Measurements from ENCODE around the gene UBR3.
"Not testable (repeated sequence)": the region's sequence is repeated elsewhere in the genome, so short reads cannot be mapped to it uniquely, and the experiment has no call there.

UBR3 gene

DNA sequence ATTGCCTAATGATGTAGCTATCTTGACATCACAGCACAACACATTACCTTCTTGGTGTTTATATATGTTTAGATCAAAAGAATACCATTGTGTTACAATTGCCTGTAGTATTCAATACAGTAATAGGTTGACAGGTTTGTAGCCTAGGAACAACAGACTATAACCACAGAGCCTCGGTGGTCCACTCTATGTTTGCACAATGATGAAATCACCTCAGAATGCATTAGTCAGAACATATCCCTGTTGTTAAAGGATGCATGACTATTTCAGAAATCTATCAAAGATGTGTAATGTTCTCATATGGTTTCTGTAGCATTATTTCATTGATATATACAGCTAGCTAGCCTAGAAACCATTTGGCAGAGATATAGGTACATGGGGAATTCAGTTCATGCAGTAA, 11.4 kb upstream of the UBR3 start:
- TF ChIP-seq, protein P1, sequence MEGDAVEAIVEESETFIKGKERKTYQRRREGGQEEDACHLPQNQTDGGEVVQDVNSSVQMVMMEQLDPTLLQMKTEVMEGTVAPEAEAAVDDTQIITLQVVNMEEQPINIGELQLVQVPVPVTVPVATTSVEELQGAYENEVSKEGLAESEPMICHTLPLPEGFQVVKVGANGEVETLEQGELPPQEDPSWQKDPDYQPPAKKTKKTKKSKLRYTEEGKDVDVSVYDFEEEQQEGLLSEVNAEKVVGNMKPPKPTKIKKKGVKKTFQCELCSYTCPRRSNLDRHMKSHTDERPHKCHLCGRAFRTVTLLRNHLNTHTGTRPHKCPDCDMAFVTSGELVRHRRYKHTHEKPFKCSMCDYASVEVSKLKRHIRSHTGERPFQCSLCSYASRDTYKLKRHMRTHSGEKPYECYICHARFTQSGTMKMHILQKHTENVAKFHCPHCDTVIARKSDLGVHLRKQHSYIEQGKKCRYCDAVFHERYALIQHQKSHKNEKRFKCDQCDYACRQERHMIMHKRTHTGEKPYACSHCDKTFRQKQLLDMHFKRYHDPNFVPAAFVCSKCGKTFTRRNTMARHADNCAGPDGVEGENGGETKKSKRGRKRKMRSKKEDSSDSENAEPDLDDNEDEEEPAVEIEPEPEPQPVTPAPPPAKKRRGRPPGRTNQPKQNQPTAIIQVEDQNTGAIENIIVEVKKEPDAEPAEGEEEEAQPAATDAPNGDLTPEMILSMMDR (IDR thresholded peaks at IDR 0.05; ENCODE audit: insufficient read depth, missing control alignments) = no peak
- DNase-seq (ENCODE audit: insufficient read length, low spot score) (no peak), FAIRE-seq (no peak)

DNA sequence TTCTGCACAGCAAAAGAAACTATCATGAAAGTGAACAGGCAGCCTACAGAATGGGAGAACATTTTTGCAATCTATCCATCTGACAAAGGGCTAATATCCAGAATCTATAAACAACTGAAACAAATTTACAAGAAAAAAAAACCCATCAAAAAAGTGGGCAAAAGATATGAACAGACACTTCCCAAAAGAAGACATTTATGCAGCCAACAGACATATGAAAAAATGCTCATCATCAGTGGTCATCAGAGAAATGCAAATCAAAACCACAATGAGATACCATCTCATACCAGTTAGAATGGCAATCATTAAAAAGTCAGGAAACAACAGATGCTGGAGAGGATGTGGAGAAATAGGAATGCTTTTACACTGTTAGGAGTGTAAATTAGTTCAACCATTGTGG, 10.3 kb upstream of the UBR3 start:
- FAIRE-seq; DNase-seq (ENCODE audit: insufficient read length, low spot score): not testable (repeated sequence)

DNA sequence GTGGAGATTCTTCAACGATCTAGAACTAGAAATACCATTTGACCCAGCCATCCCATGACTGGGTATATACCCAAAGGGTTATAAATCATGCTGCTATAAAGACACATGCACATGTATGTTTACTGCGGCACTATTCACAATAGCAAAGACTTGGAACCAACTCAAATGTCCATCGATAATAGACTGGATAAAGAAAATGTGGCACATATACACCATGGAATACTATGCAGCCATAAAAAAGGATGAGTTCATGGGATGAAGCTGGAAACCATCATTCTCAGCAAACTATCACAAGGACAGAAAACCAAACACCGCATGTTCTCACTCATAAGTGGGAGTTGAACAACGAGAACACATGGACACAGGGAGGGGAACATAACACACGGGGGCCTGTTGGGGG, 9.9 kb upstream of the UBR3 start:
- DNase-seq (ENCODE audit: insufficient read length, low spot score); FAIRE-seq: not testable (repeated sequence)

DNA sequence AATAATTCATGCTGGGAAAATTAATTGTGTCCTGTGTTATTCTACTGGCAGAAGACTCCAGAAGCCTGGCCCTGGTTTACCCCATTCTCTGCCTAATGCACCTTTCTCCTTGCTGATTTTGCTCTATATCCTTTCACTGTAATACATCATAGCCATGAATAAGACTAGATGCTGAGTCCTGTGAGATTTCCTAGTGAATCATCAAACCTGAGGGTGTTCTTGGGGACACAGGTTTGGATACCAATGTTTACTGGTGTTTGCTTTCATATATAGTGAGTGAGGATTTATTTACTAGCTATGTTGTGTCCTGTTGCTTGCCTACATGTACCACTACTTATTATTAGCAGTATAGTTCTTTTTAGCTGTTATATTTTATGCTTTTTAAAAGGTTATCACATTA, 9.0 kb upstream of the UBR3 start:
- DNase-seq (ENCODE audit: insufficient read length, low spot score) = no peak
- TF ChIP-seq, protein P1 (IDR thresholded peaks at IDR 0.05; ENCODE audit: insufficient read depth, missing control alignments) = no peak
- no peak for FAIRE-seq

DNA sequence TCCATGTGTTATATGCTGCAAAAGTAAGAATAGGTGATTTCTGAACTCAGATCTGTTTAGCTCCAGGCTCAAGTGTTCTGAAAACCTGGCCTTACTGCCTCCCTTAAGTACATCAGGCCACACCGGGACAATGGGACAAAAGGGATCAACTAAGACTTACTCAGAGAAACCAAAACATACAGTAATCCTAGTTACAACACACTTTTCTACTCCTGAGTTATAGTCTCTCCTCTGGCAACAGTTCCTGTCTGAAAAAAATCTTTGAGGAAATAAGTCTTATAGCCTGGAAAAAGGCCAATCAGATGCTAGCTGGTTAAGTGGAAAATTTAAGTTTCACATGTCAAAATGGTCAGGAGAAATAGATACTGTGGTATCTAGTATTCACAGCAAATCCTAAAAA, 8.1 kb upstream of the UBR3 start:
- DNase-seq (ENCODE audit: insufficient read length, low spot score) (no peak), FAIRE-seq (no peak)
- TF ChIP-seq, protein P1 (IDR thresholded peaks at IDR 0.05; ENCODE audit: insufficient read depth, missing control alignments) = no peak

DNA sequence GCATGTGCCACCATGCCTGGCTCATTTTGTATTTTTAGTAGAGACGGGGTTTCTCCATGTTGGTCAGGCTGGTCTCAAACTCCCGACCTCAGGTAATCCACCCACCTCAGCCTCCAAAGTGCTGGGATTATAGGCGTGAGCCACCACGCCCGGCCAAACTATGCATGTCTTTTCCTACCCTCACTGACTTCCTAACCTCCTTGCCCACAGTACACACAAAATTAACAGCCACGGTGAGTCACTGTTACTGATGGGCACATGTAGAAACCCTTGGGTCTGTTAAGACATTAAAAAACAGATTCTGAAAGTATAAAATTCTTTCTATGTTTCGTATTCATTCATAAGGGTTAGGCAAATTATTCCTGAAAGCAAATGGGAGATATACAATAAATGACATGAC, 7.2 kb upstream of the UBR3 start:
- not testable (repeated sequence) for DNase-seq (ENCODE audit: insufficient read length, low spot score); FAIRE-seq

DNA sequence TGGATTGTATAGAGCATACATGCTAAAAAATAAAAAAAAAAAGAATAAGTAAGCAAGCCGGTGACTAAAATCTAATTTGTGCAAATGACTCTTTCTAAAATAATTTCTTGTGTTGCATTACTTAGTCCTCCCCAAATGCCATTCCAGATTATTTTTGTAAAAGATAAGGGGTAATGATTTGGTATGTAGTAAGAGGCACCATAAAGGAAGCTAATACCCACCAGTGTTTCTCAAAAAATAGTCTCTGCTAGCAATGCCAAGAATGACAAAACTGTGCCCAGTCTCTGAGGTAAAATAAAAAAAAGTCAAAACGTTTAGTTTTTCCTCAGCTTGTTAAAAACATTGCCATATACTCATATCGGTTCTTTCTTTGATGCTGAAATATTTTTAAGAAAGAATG, 5.2 kb upstream of the UBR3 start:
- FAIRE-seq (no peak), DNase-seq (ENCODE audit: insufficient read length, low spot score) (no peak)
- TF ChIP-seq, protein P1 (IDR thresholded peaks at IDR 0.05; ENCODE audit: insufficient read depth, missing control alignments) = no peak

DNA sequence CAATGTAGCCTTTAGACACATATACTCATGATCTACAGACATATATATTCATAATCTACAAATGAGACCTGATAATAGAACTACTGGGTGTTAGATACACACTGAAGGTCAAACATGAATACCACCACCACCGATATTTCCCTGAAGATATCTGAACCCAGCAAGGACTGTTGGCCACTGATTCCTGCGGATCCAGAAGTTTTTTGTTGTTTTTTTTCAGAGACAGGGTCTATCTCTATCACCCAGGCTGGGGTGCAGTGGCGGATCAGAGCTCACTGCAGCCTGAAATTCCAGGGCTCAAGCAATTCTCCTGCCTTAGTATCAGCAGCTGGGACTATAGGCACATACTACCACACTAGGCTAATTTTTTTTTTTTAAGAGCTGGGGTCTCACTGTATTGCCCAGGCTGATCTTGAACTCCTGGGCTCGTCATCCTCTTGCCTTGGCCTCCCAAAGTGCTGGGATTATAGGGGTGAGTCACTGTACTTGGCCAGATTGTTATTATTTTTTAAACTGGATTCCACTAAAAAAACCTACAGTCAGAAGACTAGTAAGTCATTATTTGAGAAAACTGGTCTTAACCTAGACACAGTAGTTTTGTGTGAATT, 4.4 kb upstream of the UBR3 start:
- no peak for FAIRE-seq
- no peak for DNase-seq (ENCODE audit: insufficient read length, low spot score)
- TF ChIP-seq, protein P1 (IDR thresholded peaks at IDR 0.05; ENCODE audit: insufficient read depth, missing control alignments) = no peak

DNA sequence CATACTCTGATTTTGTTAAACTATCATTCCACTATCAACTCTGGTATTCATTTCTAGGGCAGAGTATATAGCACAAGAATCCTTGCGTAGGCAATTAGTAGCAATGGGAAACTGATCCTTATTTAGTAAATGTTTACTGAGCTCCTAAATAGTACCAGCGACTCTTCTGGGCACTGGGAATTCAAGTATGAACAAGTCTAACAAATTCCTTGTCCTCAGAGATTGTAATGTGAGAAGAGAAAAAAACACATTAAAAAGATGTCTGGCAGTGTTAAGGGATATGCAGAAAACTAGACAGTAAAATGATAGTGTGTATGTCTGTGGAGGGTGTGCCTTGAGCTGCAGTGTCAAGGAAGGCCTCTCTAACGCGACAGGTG, 3.3 kb upstream of the UBR3 start:
- DNase-seq (ENCODE audit: insufficient read length, low spot score) (no peak), FAIRE-seq (no peak)
- TF ChIP-seq, protein P1 (IDR thresholded peaks at IDR 0.05; ENCODE audit: insufficient read depth, missing control alignments) = no peak

All from D721Med (cell line).